ENCODE measurements around the gene ZNF57.

Gene ZNF57

GRCh38 chr19:2900296-2901252 lies at the start of gene ZNF57:
ZNF57 (plus strand) TSS chr19:2900928; CDS start chr19:2901046, 118 bp downstream.
- ATAC-seq (replicated peaks; ENCODE audit: extremely low read depth, poor library complexity, severe bottlenecking) (peak; percentile 99), DNase-seq (ENCODE audit: low spot score in 2 of 2) (peak; percentile 84 to 93)
- Mint-ChIP-seq H3K36me3 (ENCODE audit: insufficient read depth) (peaks cover 10% of the 10 kb centered on the region), H3K4me1 (peaks cover 20% of the 10 kb centered on the region), H3K4me3 (peak within 1 kb of the TSS; percentile 97), H3K27me3 (no peaks in the 10 kb centered on the region), H3K27ac (ENCODE audit: low read depth) (peak within 1 kb of the TSS; percentile 73), H3K9me3 (no peaks in the 10 kb centered on the region)

DNA sequence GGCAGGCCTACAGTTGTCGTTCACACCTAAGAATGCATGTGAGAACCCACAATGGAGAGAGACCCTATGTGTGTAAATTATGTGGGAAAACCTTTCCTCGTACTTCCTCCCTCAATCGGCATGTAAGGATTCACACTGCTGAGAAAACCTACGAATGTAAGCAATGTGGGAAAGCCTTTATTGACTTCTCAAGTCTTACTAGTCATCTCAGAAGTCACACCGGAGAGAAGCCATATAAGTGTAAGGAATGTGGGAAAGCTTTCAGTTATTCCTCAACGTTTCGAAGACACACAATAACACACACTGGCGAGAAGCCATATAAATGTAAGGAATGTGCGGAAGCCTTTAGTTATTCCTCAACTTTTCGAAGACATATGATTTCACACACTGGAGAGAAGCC lies 48.1 kb upstream of the ZNF57 start:
- ATAC-seq (replicated peaks; ENCODE audit: extremely low read depth, poor library complexity, severe bottlenecking) (no peak), DNase-seq (ENCODE audit: low spot score in 2 of 2) (no peak)
- Mint-ChIP-seq H3K9me3 (peaks cover 5% of the 10 kb centered on the region), H3K27ac (ENCODE audit: low read depth) (no peak overlapping the region), H3K27me3 (no peaks in the 10 kb centered on the region), H3K4me3 (no peak overlapping the region), H3K4me1 (peaks cover 17% of the 10 kb centered on the region), H3K36me3 (ENCODE audit: insufficient read depth) (peaks cover 26% of the 10 kb centered on the region)

GRCh38 chr19:2853015-2853606 lies 47.6 kb upstream of the ZNF57 start:
- H3K27ac Mint-ChIP-seq (ENCODE audit: low read depth) = no peak overlapping the region
- H3K4me3 Mint-ChIP-seq = no peak overlapping the region
- ATAC-seq (replicated peaks; ENCODE audit: extremely low read depth, poor library complexity, severe bottlenecking) = no peak
- H3K9me3 Mint-ChIP-seq = peaks cover 5% of the 10 kb centered on the region
- no peaks in the 10 kb centered on the region for H3K27me3 Mint-ChIP-seq
- peaks cover 17% of the 10 kb centered on the region for H3K4me1 Mint-ChIP-seq
- DNase-seq (ENCODE audit: low spot score in 2 of 2) = no peak
- peaks cover 26% of the 10 kb centered on the region for H3K36me3 Mint-ChIP-seq (ENCODE audit: insufficient read depth)

DNA sequence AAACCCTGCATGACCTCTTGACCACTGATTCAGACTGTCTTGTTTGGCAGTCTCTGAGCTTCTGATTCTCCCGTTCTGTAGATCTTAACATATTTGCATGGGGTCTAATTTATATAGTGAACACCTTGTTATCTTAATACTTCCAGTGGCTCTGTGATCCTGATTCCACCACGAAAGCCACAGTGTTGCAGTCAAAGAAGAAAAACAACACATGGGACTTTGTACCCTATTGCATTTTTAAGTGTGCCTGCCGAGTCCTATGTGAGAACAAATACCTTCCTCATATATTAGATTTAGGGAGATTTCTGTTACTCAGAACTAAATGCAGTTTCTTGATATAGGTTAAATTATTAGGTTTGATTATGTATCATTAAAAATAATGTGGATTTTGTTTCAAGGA lies 45.9 kb upstream of the ZNF57 start:
- H3K36me3 Mint-ChIP-seq (ENCODE audit: insufficient read depth) = peaks cover 26% of the 10 kb centered on the region
- H3K4me3 Mint-ChIP-seq = no peak overlapping the region
- no peak overlapping the region for H3K27ac Mint-ChIP-seq (ENCODE audit: low read depth)
- ATAC-seq (replicated peaks; ENCODE audit: extremely low read depth, poor library complexity, severe bottlenecking) (no peak), DNase-seq (ENCODE audit: low spot score in 2 of 2) (no peak)
- peaks cover 5% of the 10 kb centered on the region for H3K9me3 Mint-ChIP-seq
- no peaks in the 10 kb centered on the region for H3K27me3 Mint-ChIP-seq
- peaks cover 17% of the 10 kb centered on the region for H3K4me1 Mint-ChIP-seq

GRCh38 chr19:2856457-2857050 lies 44.2 kb upstream of the ZNF57 start:
- DNase-seq (ENCODE audit: low spot score in 2 of 2) (no peak), ATAC-seq (replicated peaks; ENCODE audit: extremely low read depth, poor library complexity, severe bottlenecking) (peak; percentile 52)
- Mint-ChIP-seq H3K4me1 (peaks cover 10% of the 10 kb centered on the region), H3K27ac (ENCODE audit: low read depth) (peak overlapping the region; percentile 47), H3K27me3 (no peaks in the 10 kb centered on the region), H3K36me3 (ENCODE audit: insufficient read depth) (peaks cover 17% of the 10 kb centered on the region), H3K4me3 (peak overlapping the region; percentile 8), H3K9me3 (peaks cover 5% of the 10 kb centered on the region)

- Mint-ChIP-seq H3K9me3 (no peaks in the 10 kb centered on the region), H3K27ac (ENCODE audit: low read depth) (no peak overlapping the region), H3K4me1 (peaks cover 10% of the 10 kb centered on the region), H3K27me3 (peaks cover 4% of the 10 kb centered on the region), H3K4me3 (no peak overlapping the region), H3K36me3 (ENCODE audit: insufficient read depth) (peaks cover 2% of the 10 kb centered on the region)
- DNase-seq (ENCODE audit: low spot score in 2 of 2) (no peak), ATAC-seq (replicated peaks; ENCODE audit: extremely low read depth, poor library complexity, severe bottlenecking) (no peak)
Measured at GRCh38 chr19:2858864-2859263, 41.9 kb upstream of the ZNF57 start.

- H3K4me3 Mint-ChIP-seq = no peak overlapping the region
- H3K27me3 Mint-ChIP-seq = peaks cover 31% of the 10 kb centered on the region
- no peak for ATAC-seq (replicated peaks; ENCODE audit: extremely low read depth, poor library complexity, severe bottlenecking)
- H3K4me1 Mint-ChIP-seq = no peaks in the 10 kb centered on the region
- no peak for DNase-seq (ENCODE audit: low spot score in 2 of 2)
- no peaks in the 10 kb centered on the region for H3K9me3 Mint-ChIP-seq
- H3K27ac Mint-ChIP-seq (ENCODE audit: low read depth) = no peak overlapping the region
- H3K36me3 Mint-ChIP-seq (ENCODE audit: insufficient read depth) = peaks cover 3% of the 10 kb centered on the region
Measured at GRCh38 chr19:2863816-2864215, 36.9 kb upstream of the ZNF57 start.

DNA sequence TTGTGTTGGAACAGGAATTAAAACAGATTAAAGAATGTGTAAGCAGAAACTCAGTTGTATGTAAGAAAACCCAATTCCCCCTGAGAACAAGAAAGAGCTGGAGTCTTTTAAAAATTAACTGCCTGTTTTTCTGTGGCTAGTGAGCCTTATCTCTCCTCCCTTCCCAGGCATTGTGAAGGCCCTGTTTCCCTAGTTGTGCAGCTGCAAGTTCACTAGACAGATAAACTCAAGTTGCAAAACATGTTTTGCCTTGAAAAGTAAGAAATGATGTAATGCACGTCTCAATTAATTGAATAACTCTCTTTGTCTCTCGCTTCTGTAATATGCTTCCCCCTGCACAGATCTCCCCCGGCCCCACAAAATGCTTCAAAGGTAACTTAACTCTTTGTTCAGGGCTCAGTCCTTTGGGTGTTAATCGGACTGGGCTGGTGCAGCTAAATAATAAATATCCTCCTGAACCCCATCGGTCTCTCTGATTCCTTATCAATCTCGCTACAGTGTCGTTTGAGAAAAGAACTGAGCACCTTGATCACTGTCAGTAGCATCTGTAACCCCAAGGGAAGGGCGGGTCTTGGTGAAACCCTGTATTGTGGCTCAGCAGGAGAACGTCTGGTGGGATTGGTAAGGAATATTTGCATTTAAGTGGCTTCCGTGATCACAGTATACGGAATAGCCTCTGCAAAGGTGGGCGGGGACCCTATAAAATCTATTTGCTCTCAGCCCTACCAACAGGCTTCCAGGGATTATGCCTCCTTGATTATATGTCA lies 35.2 kb upstream of the ZNF57 start:
- Mint-ChIP-seq H3K4me1 (no peaks in the 10 kb centered on the region), H3K4me3 (no peak overlapping the region), H3K27ac (ENCODE audit: low read depth) (no peak overlapping the region), H3K27me3 (peaks cover 31% of the 10 kb centered on the region), H3K36me3 (ENCODE audit: insufficient read depth) (peaks cover 6% of the 10 kb centered on the region), H3K9me3 (no peaks in the 10 kb centered on the region)
- DNase-seq (ENCODE audit: low spot score in 2 of 2) (no peak), ATAC-seq (replicated peaks; ENCODE audit: extremely low read depth, poor library complexity, severe bottlenecking) (no peak)

DNA sequence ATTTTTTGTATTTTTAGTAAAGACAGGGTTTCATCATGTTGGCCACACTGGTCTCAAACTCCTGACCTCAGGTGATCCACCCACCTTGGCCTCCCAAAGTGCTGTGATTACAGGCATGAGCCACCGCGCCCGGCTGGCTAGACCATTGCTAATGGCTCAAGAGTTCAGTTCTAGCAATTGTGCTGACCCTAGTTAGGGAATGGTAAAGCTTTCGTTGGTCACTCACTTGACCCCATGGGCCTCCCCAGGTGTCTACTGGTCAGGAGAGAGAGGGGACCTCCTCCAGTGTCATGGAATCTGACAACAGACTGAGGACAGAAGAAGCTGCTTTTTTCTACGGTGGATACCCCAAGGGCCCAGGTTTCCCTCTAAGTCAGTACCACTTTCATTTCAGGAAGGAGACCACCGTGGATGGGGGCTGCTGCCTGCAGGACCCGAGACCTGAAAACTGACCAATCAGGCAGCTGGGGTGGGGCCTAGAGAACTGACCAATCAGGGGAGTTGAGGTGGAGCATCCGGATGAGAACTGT lies 34.2 kb upstream of the ZNF57 start:
- no peaks in the 10 kb centered on the region for H3K9me3 Mint-ChIP-seq
- no peak overlapping the region for H3K27ac Mint-ChIP-seq (ENCODE audit: low read depth)
- H3K4me3 Mint-ChIP-seq = no peak overlapping the region
- DNase-seq (ENCODE audit: low spot score in 2 of 2) = no peak
- H3K36me3 Mint-ChIP-seq (ENCODE audit: insufficient read depth) = peaks cover 6% of the 10 kb centered on the region
- H3K4me1 Mint-ChIP-seq = peaks cover 1% of the 10 kb centered on the region
- no peak for ATAC-seq (replicated peaks; ENCODE audit: extremely low read depth, poor library complexity, severe bottlenecking)
- H3K27me3 Mint-ChIP-seq = peaks cover 31% of the 10 kb centered on the region

- H3K4me3 Mint-ChIP-seq = no peak within 1 kb of the TSS
- peaks cover 31% of the 10 kb centered on the region for H3K27me3 Mint-ChIP-seq
- H3K27ac Mint-ChIP-seq (ENCODE audit: low read depth) = no peak within 1 kb of the TSS
- H3K36me3 Mint-ChIP-seq (ENCODE audit: insufficient read depth) = peaks cover 6% of the 10 kb centered on the region
- no peaks in the 10 kb centered on the region for H3K9me3 Mint-ChIP-seq
- ATAC-seq (replicated peaks; ENCODE audit: extremely low read depth, poor library complexity, severe bottlenecking) (no peak), DNase-seq (ENCODE audit: low spot score in 2 of 2) (no peak)
- peaks cover 5% of the 10 kb centered on the region for H3K4me1 Mint-ChIP-seq
Measured at GRCh38 chr19:2867025-2867991, 33.4 kb upstream of the ZNF57 start, which contains the start of gene ZNF556. ZNF556 (plus strand) TSS chr19:2867335; CDS start chr19:2867422, 87 bp downstream.

- no peaks in the 10 kb centered on the region for H3K9me3 Mint-ChIP-seq
- no peak overlapping the region for H3K4me3 Mint-ChIP-seq
- H3K27ac Mint-ChIP-seq (ENCODE audit: low read depth) = no peak overlapping the region
- H3K4me1 Mint-ChIP-seq = peaks cover 5% of the 10 kb centered on the region
- ATAC-seq (replicated peaks; ENCODE audit: extremely low read depth, poor library complexity, severe bottlenecking) (no peak), DNase-seq (ENCODE audit: low spot score in 2 of 2) (no peak)
- H3K36me3 Mint-ChIP-seq (ENCODE audit: insufficient read depth) = peaks cover 6% of the 10 kb centered on the region
- peaks cover 21% of the 10 kb centered on the region for H3K27me3 Mint-ChIP-seq
Measured at GRCh38 chr19:2869618-2870017, 31.1 kb upstream of the ZNF57 start.

Data from central memory CD8-positive, alpha-beta T cell (primary cell).